Heart right ventricle (tissue), 16 donors: ENCODE data around the gene DDX24. TPM values are rescaled to one million over a fixed set of nuclear protein-coding genes. Genes with fewer than 3 reads are reported as not detected.
A peak's percentile ranks its signal among the peaks of the same experiment; 100 is the strongest.

Experiments
- ATAC-seq, 8 donors: fragments of 200-7000 bp; cut with Tn5 transposase; one replicate each; pipeline ENCODE4 v1.9.1; 2020; ENCODE audit warnings: mild to moderate bottlenecking in 8 of 8, moderate library complexity in 8 of 8, moderate number of reproducible peaks in 1 of 8
- DNase-seq, 2 donors: peaks; one replicate each; pipeline ENCODE4 v3.0.0-alpha.2; 2020
- H3K27ac ChIP-seq, 10 donors: fragments of 200-600 bp; sonication (generic) in 2 of 10; one replicate each; pipeline versions ENCODE4 v1.5.0 to v1.8.0; 2020 to 2022; ENCODE audit warnings: mild to moderate bottlenecking in 3 of 10
- H3K27me3 ChIP-seq, 7 donors: fragments of 200-600 bp; one replicate each; pipeline ENCODE4 v1.8.0; 2021 to 2022; ENCODE audit warnings: mild to moderate bottlenecking in 2 of 7
- H3K36me3 ChIP-seq, 9 donors: fragments of 200-600 bp; sonication (generic) in 1 of 9; one replicate each; pipeline versions ENCODE4 v1.5.0 to v1.8.0; 2020 to 2022; ENCODE audit warnings: mild to moderate bottlenecking in 2 of 9
- H3K4me1 ChIP-seq, 9 donors: fragments of 200-600 bp; sonication (generic) in 1 of 9; one replicate each; pipeline versions ENCODE4 v1.5.0 to v1.8.0; 2020 to 2022; ENCODE audit warnings: mild to moderate bottlenecking in 4 of 9
- H3K4me3 ChIP-seq, 10 donors: fragments of 200-600 bp; sonication (generic) in 2 of 10; one replicate each; pipeline versions ENCODE4 v1.5.0 to v1.8.0; 2020 to 2022; ENCODE audit warnings: mild to moderate bottlenecking in 7 of 10, moderate library complexity in 2 of 10
- H3K9me3 ChIP-seq, 11 donors: fragments of 200-600 bp in 10 of 11; sonication (generic) in 2 of 11; one replicate each; pipeline versions ENCODE4 v1.5.0 to v1.8.0; 2013 to 2022; ENCODE audit warnings: mild to moderate bottlenecking in 2 of 11, control low read depth in 1 of 11, moderate library complexity in 1 of 11
- CTCF ChIP-seq, 9 donors: fragments of 200-600 bp; sonication (generic) in 2 of 9; IDR thresholded peaks; one replicate each; pipeline versions ENCODE4 v1.5.0 to v1.8.0; 2021 to 2022; ENCODE audit warnings: antibody characterized with exemption in 9 of 9, mild to moderate bottlenecking in 5 of 9, moderate library complexity in 1 of 9
- WGBS, 2 donors: extraction: QIAGEN DNeasy Blood & Tissue Kit; methylation state at CpG; one replicate each; pipeline ENCODE4 v1.1.7; 2013; ENCODE audit warnings: inconsistent platforms in 1 of 2; 5-methylcytosine and 5-hydroxymethylcytosine counted together
- intact Hi-C, 10 donors: fragments of 100-400 bp; cut with DNase I; formaldehyde crosslinking; loops; one replicate each; pipeline versions ENCODE4 v1.11.1 to v1.14.2; 2022
- polyA plus RNA-seq, 2 donors: library from polyadenylated mRNA; stranded (reverse); fragments of 200-250 nt; gene quantifications; one replicate each; pipeline ENCODE4 v1.2.3, GENCODE V29; 2013
- total RNA-seq, 10 donors: library from RNA; stranded (reverse); fragmentation: NEBNext Ultra II Directional in 3 of 10; extraction: Animal tissue kit (Norgen Biotek cat#: 25700) in 3 of 10; gene quantifications; one replicate each; pipeline versions ENCODE4 v1.2.1 to v1.2.4, GENCODE V29; 2021 to 2023
- donor health status: Arrhythmogenic right ventricular cardiomyopathy.
- donor health status: ischemic (EF 13 %, LVEDD 7.1; RV severe dilation, severe dysfunction).
- donor health status: healthy with polysubstance abuse.
- donor health status: DM: no; HTN: yes; CAD: no.
- donor health status: DM: no; HTN: no; CAD: no.
- donor health status: ischemic (EF 25% LVEDD 6.9; RV normal size, moderate dysfunction).
- donor health status: ischemic (EF 25% LVEDD 5.7; RV mildly dilated, moderate dysfunction).
- donor health status: healthy.
- donor health status: DM: yes; HTN: yes; CAD: no.
- donor health status: Ischemic cardiomyopathy.
- donor health status: ischemic (EF 35%, LVEDD 5.7; RV mildly dilated, moderate dysfunction).
- donor health status: nonischemic (EF 11% LVEDD 7.7; RV severe dilation, severe dysfunction).
- donor health status: DM: yes; HTN: yes; CAD: no.
- donor health status: PGD.
- donor health status: ischemic (EF 29% LVEDD 5.4; RV normal size, mild dysfunction).
- donor health status: nonischemic (EF 23%, LVEDD 6.1; RV moderate dilation, normal function).

DDX24 gene
- total and polyA plus RNA-seq, 12 donors: 94.1 to 269 (median 234) TPM

- H3K36me3 ChIP-seq: peaks cover 0 to 3% (median 0%) of the 10 kb centered on the region in 9 donors
- H3K27me3 ChIP-seq: no peaks in the 10 kb centered on the region
- peak within 1 kb of the TSS; percentile 86 to 97 (median 90) for H3K27ac ChIP-seq
- peaks cover 14 to 56% (median 41%) of the 10 kb centered on the region in 9 donors for H3K4me1 ChIP-seq
- intact Hi-C loops: loop anchor here in 1 of 10 donors (2.0 kb wide), 2 partner anchors 18 to 30 kb away; partner anchors contain the start of genes DDX24, IFI27L1 and IFI27L2
- H3K4me3 ChIP-seq: peak within 1 kb of the TSS; percentile 40 to 73 (median 60)
- no peak for TF ChIP-seq CTCF (IDR thresholded peaks at IDR 0.05)
- H3K9me3 ChIP-seq: no peaks in the 10 kb centered on the region
- ATAC-seq (peak; percentile 54 to 88 (median 78)), DNase-seq (peak in 1 of 2 donors; percentile 88)
- WGBS, 2 donors: 47 to 63% methylated on average over 14 of the region's 14 CpGs
These were observed 29.7 kb upstream of the DDX24 start, which contains the start of gene IFI27 for GRCh38 chr14:94110552-94111181. IFI27 (plus strand) TSS chr14:94110736.

- Histone ChIP-seq H3K9me3 (no peaks in the 10 kb centered on the region), H3K27ac (peak overlapping the region; percentile 86 to 97 (median 90)), H3K36me3 (no peaks in the 10 kb centered on the region), H3K4me3 (peak overlapping the region in 2 of 10 donors; percentile 69 to 73), H3K27me3 (no peaks in the 10 kb centered on the region), H3K4me1 (peaks cover 9 to 48% (median 33%) of the 10 kb centered on the region in 9 donors)
- ATAC-seq (no peak), DNase-seq (no peak)
- intact Hi-C loops: loop anchor here in 2 of 10 donors (2.0 kb wide), 2 partner anchors 19 to 29 kb away; partner anchors contain the start of genes DDX24 (in 2 of the 2), IFI27L1 (in 2 of the 2) and IFI27L2 (in 1 of the 2)
- TF ChIP-seq CTCF (IDR thresholded peaks at IDR 0.05): no peak
- 92 to 93% methylated on average over 2 of the region's 2 CpGs for WGBS, 2 donors
These were observed 28.9 kb upstream of the DDX24 start for GRCh38 chr14:94109915-94110250.

- ATAC-seq: no peak
- H3K27ac ChIP-seq: no peak overlapping the region
- H3K36me3 ChIP-seq: no peaks in the 10 kb centered on the region
- H3K27me3 ChIP-seq: no peaks in the 10 kb centered on the region
- H3K4me1 ChIP-seq: peaks cover under 1 to 11% (median 4%) of the 10 kb centered on the region in 9 donors
- no peak for TF ChIP-seq CTCF (IDR thresholded peaks at IDR 0.05)
- WGBS, 2 donors: 67 to 78% methylated on average over 10 of the region's 10 CpGs
- H3K4me3 ChIP-seq: no peak overlapping the region
- intact Hi-C loops: no loop called here
- no peaks in the 10 kb centered on the region for H3K9me3 ChIP-seq
- DNase-seq: no peak
These were observed 23.7 kb upstream of the DDX24 start for GRCh38 chr14:94104731-94105130.

- Histone ChIP-seq H3K36me3 (no peaks in the 10 kb centered on the region), H3K27ac (no peak overlapping the region), H3K4me1 (peaks cover 0 to 7% (median 0%) of the 10 kb centered on the region in 9 donors), H3K9me3 (no peaks in the 10 kb centered on the region), H3K27me3 (no peaks in the 10 kb centered on the region), H3K4me3 (no peak overlapping the region)
- ATAC-seq (no peak), DNase-seq (no peak)
- no peak for TF ChIP-seq CTCF (IDR thresholded peaks at IDR 0.05)
- 58 to 66% methylated on average over 7 of the region's 7 CpGs for WGBS, 2 donors
- intact Hi-C loops: no loop called here
These were observed 22.6 kb upstream of the DDX24 start for GRCh38 chr14:94103554-94104150.
